GM18858 (cell line): ENCODE results near the gene CAMK4.

Experiments
- ATAC-seq: cut with Tn5 transposase; IDR thresholded peaks from one replicate; pipeline ENCODE4 v1.9.1; 2021; ENCODE audit not compliant: unreplicated experiment

The CAMK4 gene

GRCh38 chr5:111480346-111480745, 256.2 kb downstream of the CAMK4 start:
- no peak for ATAC-seq

- no peak for ATAC-seq
Observed at GRCh38 chr5:111486055-111486454, 261.9 kb downstream of the CAMK4 start.

- no peak for ATAC-seq
Observed at GRCh38 chr5:111486926-111487325, 262.7 kb downstream of the CAMK4 start.

- ATAC-seq = no peak
Observed at GRCh38 chr5:111488353-111488752, 264.2 kb downstream of the CAMK4 start.

- no peak for ATAC-seq
Observed at GRCh38 chr5:111493031-111493430, 268.8 kb downstream of the CAMK4 start.

- ATAC-seq = no peak
Observed at GRCh38 chr5:111494355-111494999, 270.3 kb downstream of the CAMK4 start.

GRCh38 chr5:111495159-111495558, 271.0 kb downstream of the CAMK4 start:
- ATAC-seq = no peak

GRCh38 chr5:111498346-111498745, 274.2 kb downstream of the CAMK4 start:
- peak; percentile 46 for ATAC-seq

- ATAC-seq = no peak
Observed at GRCh38 chr5:111502956-111503355, 278.8 kb downstream of the CAMK4 start.

GRCh38 chr5:111505096-111505495, 280.9 kb downstream of the CAMK4 start:
- ATAC-seq = no peak

- no peak for ATAC-seq
Observed at GRCh38 chr5:111507276-111507675, 283.1 kb downstream of the CAMK4 start.

GRCh38 chr5:111509119-111509518, 284.9 kb downstream of the CAMK4 start:
- ATAC-seq = no peak

GRCh38 chr5:111511174-111511830, 287.1 kb downstream of the CAMK4 start:
- no peak for ATAC-seq

- no peak for ATAC-seq
Observed at GRCh38 chr5:111511831-111512374, 287.7 kb downstream of the CAMK4 start.

GRCh38 chr5:111512375-111513130, 288.4 kb downstream of the CAMK4 start, which contains the start of gene STARD4:
Gene STARD4 (minus strand): TSS chr5:111512535. CDS start chr5:111507433, 5,102 bp downstream.
- ATAC-seq = peak; percentile 82

- no peak for ATAC-seq
Observed at GRCh38 chr5:111513131-111513520, 288.9 kb downstream of the CAMK4 start.

GRCh38 chr5:111514087-111514486, 289.9 kb downstream of the CAMK4 start:
- ATAC-seq = no peak

- ATAC-seq = no peak
Observed at GRCh38 chr5:111517853-111518501, 293.8 kb downstream of the CAMK4 start.

- no peak for ATAC-seq
Observed at GRCh38 chr5:111518777-111519176, 294.6 kb downstream of the CAMK4 start.

GRCh38 chr5:111520908-111521307, 296.7 kb downstream of the CAMK4 start:
- ATAC-seq = no peak

GRCh38 chr5:111528056-111528455, 303.9 kb downstream of the CAMK4 start:
- ATAC-seq = no peak
